BJ (cell line): ENCODE measurements around the gene SCN1B. TPM values are rescaled to one million over a fixed set of nuclear protein-coding genes. Genes with fewer than 3 reads are reported as not detected.
"Not testable (repeated sequence)": the region's sequence is repeated elsewhere in the genome, so short reads cannot be mapped to it uniquely, and the experiment has no call there.

Experiments used
- CTCF ChIA-PET: fragments of 350-600 bp; formaldehyde crosslinking; extraction: SDS; loops from one replicate; lab custom pipeline; 2021; ENCODE audit warnings: antibody characterized with exemption, inconsistent platforms; lab: Yijun Ruan, JAX
- POLR2A ChIA-PET: fragments of 300-600 bp; sonication (Branson Sonifier 250); formaldehyde crosslinking; extraction: SDS; loops from one replicate; lab custom pipeline; 2021; ENCODE audit warnings: antibody characterized with exemption; lab: Charles Lee
- DNase-seq: peaks from one replicate; pipeline ENCODE4 v3.0.0-alpha.2; 2011; ENCODE audit warnings: low read depth
- H3K27me3 ChIP-seq: 2 replicates; pipeline ENCODE4 v1.6.0; 2011; ENCODE audit warnings: low read length; ENCODE audit not compliant: control insufficient read depth, insufficient read depth
- H3K36me3 ChIP-seq: 2 replicates; pipeline ENCODE4 v1.5.1; 2011; ENCODE audit warnings: low read length; ENCODE audit not compliant: control insufficient read depth, insufficient read depth
- H3K4me3 ChIP-seq: 2 replicates; pipeline ENCODE4 v1.5.1; 2011; ENCODE audit warnings: low read depth, mild to moderate bottlenecking, control low read depth, low read length
- polyA plus RNA-seq: library from polyadenylated mRNA; depleted of rRNA; stranded (reverse); fragments of >200 nt; gene quantifications from 2 replicates; pipeline ENCODE4 v1.2.3, GENCODE V29; 2011
- TF ChIP-seq, protein P1 (sequence below): IDR thresholded peaks from 2 replicates; pipeline ENCODE4 v1.5.1; 2011; ENCODE audit warnings: low read depth, mild to moderate bottlenecking, control low read depth, inconsistent platforms, low read length, moderate library complexity; ENCODE audit not compliant: insufficient read depth

The SCN1B gene
- polyA plus RNA-seq, 1 experiment, result 9.5 TPM

DNA sequence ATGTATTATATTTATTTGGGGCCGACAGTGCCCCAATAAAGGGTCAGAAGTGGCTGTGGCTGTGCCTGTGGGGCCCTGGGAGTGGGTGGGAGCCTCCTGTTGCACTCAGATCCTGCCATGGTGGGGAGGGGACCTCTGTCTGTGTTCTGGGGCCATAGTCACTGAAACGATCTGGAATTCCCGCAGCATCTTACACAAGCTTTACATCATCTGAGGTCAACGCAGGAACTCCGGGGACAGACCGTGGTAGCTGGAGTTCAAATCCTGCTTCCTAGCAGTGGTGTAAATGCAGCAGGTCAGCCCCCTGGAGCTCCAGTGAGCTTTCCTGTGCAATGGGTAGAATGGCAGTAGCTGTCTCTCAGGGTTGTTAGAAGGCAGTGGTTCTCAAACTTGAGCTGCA, 3.9 kb upstream of the SCN1B start:
- H3K36me3 ChIP-seq, result peaks cover 26% of the 10 kb centered on the region
- POLR2A ChIA-PET, result interaction anchor here (0.5 kb wide), 1 partner anchor 713 kb away, joined by 3 read pairs; no protein-coding TSS in a partner anchor
- CTCF ChIA-PET, result interaction anchor here (0.8 to 2.6 kb wide), 4 partner anchors 13 to 54 kb away, joined by 3 to 18 read pairs (median 4); no protein-coding TSS in a partner anchor
- H3K27me3 ChIP-seq, result no peaks in the 10 kb centered on the region
- no peak for DNase-seq
- TF ChIP-seq, protein P1, sequence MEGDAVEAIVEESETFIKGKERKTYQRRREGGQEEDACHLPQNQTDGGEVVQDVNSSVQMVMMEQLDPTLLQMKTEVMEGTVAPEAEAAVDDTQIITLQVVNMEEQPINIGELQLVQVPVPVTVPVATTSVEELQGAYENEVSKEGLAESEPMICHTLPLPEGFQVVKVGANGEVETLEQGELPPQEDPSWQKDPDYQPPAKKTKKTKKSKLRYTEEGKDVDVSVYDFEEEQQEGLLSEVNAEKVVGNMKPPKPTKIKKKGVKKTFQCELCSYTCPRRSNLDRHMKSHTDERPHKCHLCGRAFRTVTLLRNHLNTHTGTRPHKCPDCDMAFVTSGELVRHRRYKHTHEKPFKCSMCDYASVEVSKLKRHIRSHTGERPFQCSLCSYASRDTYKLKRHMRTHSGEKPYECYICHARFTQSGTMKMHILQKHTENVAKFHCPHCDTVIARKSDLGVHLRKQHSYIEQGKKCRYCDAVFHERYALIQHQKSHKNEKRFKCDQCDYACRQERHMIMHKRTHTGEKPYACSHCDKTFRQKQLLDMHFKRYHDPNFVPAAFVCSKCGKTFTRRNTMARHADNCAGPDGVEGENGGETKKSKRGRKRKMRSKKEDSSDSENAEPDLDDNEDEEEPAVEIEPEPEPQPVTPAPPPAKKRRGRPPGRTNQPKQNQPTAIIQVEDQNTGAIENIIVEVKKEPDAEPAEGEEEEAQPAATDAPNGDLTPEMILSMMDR, result no peak
- H3K4me3 ChIP-seq, result no peak overlapping the region

DNA sequence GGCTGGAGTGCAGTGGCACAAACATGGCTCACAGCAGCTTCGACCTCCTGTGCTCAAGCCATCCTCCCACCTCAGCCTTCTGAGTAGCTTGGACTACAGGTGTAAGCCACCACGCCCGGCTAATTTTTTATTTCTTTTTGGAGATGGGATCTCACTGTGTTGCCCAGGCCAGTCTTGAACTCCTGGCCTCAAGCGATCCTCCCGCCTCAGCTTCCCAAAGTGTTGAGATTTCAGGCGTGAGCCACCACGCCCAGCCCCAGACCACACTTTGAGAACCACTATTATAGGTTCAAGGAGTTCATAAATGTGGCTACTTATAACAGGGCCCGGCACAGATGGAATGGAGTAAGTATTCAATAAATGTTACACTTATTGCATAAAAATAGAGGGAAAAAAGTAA, 3.3 kb upstream of the SCN1B start:
- CTCF ChIA-PET, result interaction anchor here (0.8 to 2.6 kb wide), 4 partner anchors 14 to 55 kb away, joined by 3 to 18 read pairs (median 4); no protein-coding TSS in a partner anchor
- TF ChIP-seq, protein P1, result no peak
- Histone ChIP-seq H3K27me3 (no peaks in the 10 kb centered on the region), H3K36me3 (peaks cover 21% of the 10 kb centered on the region), H3K4me3 (no peak overlapping the region)
- POLR2A ChIA-PET, result no interaction called here
- DNase-seq, result no peak

DNA sequence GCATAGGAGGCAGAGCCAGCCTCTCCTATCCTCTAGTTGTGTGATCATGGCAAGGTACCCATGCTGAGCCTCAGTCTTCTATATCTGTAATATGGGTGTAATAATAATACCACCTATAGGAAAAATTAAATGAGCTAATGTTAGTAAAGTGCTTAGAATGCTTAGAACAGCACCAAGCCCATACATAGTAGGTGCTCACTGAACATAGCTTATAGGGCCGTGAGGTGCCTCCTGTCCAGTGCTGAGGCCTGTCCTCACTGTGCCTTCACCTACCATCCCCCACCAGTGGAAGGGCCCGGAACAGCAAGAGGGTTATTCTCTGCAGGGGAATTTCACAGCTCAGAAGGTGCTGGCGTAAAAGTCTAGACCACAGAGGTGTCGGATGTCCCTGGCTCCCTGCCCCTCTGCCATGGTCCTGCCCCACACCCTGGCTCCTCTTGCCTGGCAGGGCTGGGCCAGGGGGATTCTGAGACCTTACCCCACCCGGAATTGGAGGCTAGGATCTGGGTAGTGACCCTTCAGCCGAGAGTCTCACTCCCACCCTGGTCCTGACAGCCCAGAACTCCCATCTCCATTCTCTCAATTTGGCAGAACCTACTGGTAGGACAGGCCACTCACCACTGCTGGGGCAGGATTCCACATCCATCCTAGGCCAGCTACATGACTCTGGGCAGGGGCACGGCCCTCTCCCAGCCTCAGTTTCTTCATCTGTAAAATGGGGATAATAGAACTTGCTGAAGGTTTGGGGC, 2.2 kb upstream of the SCN1B start:
- H3K27me3 ChIP-seq, result no peaks in the 10 kb centered on the region
- H3K36me3 ChIP-seq, result peaks cover 17% of the 10 kb centered on the region
- DNase-seq, result no peak
- H3K4me3 ChIP-seq, result no peak overlapping the region
- CTCF ChIA-PET, result interaction anchor here (0.8 to 2.6 kb wide), 3 partner anchors 11 to 56 kb away, joined by 3 to 18 read pairs (median 5); no protein-coding TSS in a partner anchor
- TF ChIP-seq, protein P1, result no peak
- POLR2A ChIA-PET, result no interaction called here

DNA sequence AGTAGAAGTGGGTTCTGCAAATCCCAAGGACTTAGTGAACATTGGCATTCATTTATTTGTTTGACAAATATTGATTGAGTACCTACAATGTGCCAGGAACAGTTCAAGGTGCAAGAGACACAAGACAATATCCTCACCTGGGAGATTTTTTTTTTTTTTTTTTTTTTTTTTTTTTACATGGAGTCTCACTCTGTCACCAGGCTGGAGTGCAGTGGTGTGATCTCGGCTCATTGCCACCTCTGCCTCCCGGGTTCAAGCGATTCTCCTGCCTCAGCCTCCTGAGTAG, 1.7 kb upstream of the SCN1B start:
- H3K4me3 ChIP-seq, DNase-seq, POLR2A ChIA-PET, H3K27me3 ChIP-seq: not testable (repeated sequence)
- CTCF ChIA-PET, result interaction anchor here (2.6 kb wide), 1 partner anchor 16 kb away, joined by 18 read pairs; no protein-coding TSS in a partner anchor
- H3K36me3 ChIP-seq, result peaks cover 17% of the 10 kb centered on the region

DNA sequence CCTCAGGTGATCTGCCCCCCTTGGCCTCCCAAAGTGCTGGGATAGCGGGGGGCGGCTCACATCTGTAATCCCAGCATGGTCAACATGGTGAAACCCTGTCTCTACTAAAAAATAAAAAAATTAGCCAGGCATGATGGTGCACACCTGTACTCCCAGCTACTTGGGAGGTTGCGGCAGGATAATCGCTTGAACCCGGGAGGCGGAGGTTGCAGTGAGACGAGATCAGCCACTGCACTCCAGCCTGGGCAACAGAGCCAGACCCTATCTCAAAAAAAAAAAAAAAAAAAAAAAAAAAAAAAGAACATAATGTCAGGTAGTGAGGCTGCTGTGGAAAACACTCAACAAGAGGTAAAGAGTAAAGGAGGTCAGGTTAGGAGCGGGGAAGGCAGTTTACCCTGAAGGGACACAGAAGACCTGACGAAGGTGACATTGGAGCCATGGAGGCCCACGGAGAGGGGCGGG, 964 bp upstream of the SCN1B start:
- DNase-seq, H3K27me3 ChIP-seq, H3K4me3 ChIP-seq, POLR2A ChIA-PET: not testable (repeated sequence)
- CTCF ChIA-PET, result interaction anchor here (1.0 kb wide), 1 partner anchor 55 kb away, joined by 3 read pairs; no protein-coding TSS in a partner anchor
- peaks cover 15% of the 10 kb centered on the region for H3K36me3 ChIP-seq

DNA sequence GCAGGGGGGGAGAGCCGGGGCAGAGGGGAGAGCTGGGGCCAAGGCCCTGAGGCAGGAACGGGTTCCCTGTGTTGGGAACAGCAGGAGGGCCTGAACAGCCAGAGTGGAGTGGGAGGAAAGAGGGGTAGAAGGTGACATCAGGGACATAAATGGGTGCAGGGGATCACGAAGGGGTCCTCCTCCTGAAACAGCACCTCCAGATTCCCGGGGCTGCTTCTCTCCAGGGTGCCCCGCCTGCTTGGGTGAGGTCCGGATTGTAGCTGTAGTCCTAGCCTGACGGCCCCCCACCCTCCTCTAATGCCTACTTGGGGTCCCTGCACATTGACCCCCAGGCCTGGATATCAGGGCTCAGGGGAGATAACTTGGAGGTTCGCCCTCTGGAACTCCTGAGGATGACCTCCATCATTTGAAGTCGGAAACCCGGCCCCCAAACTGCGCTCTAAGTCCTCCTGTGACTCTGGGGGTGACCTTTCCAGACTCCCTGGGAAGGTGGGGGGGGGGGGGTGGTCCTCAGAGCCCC, 473 bp upstream of the SCN1B start:
- Histone ChIP-seq H3K36me3 (peaks cover 11% of the 10 kb centered on the region), H3K27me3 (no peaks in the 10 kb centered on the region), H3K4me3 (peak overlapping the region; percentile 59)
- ChIA-PET POLR2A (no interaction called here), CTCF (interaction anchor here (1.0 kb wide), 1 partner anchor 56 kb away, joined by 3 read pairs; no protein-coding TSS in a partner anchor)
- TF ChIP-seq, protein P1, result no peak
- no peak for DNase-seq
